ENCODE data around the gene EDEM2. TPM values are rescaled to one million over a fixed set of nuclear protein-coding genes. Genes with fewer than 3 reads are reported as not detected.
A peak's percentile ranks its signal among the peaks of the same experiment; 100 is the strongest.

The EDEM2 gene
- total RNA-seq, 4 donors from 2014 or later, result 13.3 to 20.3 (median 14.6) TPM

DNA sequence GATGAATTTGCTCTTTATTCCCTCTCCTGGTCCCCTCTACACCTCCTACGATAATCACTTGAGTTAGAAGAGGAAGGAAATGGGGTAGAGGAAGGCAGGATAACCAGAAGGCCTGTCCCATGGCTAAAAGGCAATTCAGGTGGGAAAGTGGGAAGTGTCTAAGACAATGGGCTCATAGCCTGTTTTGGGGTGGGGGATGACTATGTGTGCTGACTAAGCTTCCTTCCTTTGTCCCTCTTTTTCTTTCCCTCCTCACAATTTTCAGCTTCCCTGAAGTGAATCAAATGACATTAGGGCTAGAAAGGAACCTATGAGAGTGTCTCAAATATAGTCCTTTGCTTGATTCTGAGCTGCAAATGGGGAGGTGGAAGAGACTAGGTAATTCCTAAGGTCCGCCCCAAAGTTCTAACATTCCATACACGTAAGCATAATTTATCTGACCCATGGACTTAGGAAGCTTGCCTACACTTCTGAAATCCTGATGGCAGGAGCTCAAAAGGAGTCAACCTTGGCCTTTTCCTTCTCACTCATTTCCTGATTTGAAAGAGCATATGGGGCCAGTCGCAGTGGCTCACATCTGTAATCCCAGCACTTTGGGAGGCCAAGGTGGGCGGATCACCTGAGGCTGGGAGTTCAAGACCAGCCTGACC, 24.3 kb downstream of the EDEM2 start:
- H3K4me1 ChIP-seq, result peaks cover 0 to 6% (median 0%) of the 10 kb centered on the region in 4 donors
- H3K9me3 ChIP-seq, result no peaks in the 10 kb centered on the region
- H3K27ac ChIP-seq (replicated peaks in 1 of 4), result no peak overlapping the region
- DNase-seq (ENCODE audit: extremely low spot score), result no peak
- TF ChIP-seq, protein P1, sequence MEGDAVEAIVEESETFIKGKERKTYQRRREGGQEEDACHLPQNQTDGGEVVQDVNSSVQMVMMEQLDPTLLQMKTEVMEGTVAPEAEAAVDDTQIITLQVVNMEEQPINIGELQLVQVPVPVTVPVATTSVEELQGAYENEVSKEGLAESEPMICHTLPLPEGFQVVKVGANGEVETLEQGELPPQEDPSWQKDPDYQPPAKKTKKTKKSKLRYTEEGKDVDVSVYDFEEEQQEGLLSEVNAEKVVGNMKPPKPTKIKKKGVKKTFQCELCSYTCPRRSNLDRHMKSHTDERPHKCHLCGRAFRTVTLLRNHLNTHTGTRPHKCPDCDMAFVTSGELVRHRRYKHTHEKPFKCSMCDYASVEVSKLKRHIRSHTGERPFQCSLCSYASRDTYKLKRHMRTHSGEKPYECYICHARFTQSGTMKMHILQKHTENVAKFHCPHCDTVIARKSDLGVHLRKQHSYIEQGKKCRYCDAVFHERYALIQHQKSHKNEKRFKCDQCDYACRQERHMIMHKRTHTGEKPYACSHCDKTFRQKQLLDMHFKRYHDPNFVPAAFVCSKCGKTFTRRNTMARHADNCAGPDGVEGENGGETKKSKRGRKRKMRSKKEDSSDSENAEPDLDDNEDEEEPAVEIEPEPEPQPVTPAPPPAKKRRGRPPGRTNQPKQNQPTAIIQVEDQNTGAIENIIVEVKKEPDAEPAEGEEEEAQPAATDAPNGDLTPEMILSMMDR (IDR thresholded peaks at IDR 0.05), result no peak
- no peak for TF ChIP-seq EP300 (IDR thresholded peaks at IDR 0.05)
- TF ChIP-seq POLR2AphosphoS5 (IDR thresholded peaks at IDR 0.05), result no peak
- TF ChIP-seq POLR2A (IDR thresholded peaks at IDR 0.05; ENCODE audit: low read depth), result no peak
- intact Hi-C loops (cut with DNase I), result no loop called here
- no peak overlapping the region for H3K4me3 ChIP-seq
- WGBS, result 86% methylated on average over 5 of the region's 5 CpGs
- peaks cover 61 to 99% (median 94%) of the 10 kb centered on the region in 4 donors for H3K36me3 ChIP-seq
- no peaks in the 10 kb centered on the region for H3K27me3 ChIP-seq

GRCh38 chr20:35121186-35121585, 25.9 kb downstream of the EDEM2 start:
- TF ChIP-seq, protein P1 (IDR thresholded peaks at IDR 0.05), result no peak
- no peak for TF ChIP-seq POLR2A (IDR thresholded peaks at IDR 0.05; ENCODE audit: low read depth)
- TF ChIP-seq EP300 (IDR thresholded peaks at IDR 0.05), result no peak
- no peak for TF ChIP-seq POLR2AphosphoS5 (IDR thresholded peaks at IDR 0.05)
- Histone ChIP-seq H3K27ac (replicated peaks in 1 of 4) (no peak overlapping the region), H3K4me3 (no peak overlapping the region), H3K36me3 (peaks cover 61 to 99% (median 95%) of the 10 kb centered on the region in 4 donors), H3K9me3 (no peaks in the 10 kb centered on the region), H3K4me1 (peaks cover 0 to 6% (median 0%) of the 10 kb centered on the region in 4 donors), H3K27me3 (no peaks in the 10 kb centered on the region)
- intact Hi-C loops (cut with DNase I), result no loop called here
- DNase-seq (ENCODE audit: extremely low spot score), result no peak
- 88% methylated on average over 7 of the region's 7 CpGs for WGBS

- no peak for DNase-seq (ENCODE audit: extremely low spot score)
- intact Hi-C loops (cut with DNase I), result no loop called here
- no peak for TF ChIP-seq EP300 (IDR thresholded peaks at IDR 0.05)
- TF ChIP-seq POLR2A (IDR thresholded peaks at IDR 0.05; ENCODE audit: low read depth), result no peak
- TF ChIP-seq POLR2AphosphoS5 (IDR thresholded peaks at IDR 0.05), result no peak
- TF ChIP-seq, protein P1 (IDR thresholded peaks at IDR 0.05), result no peak
Measured at GRCh38 chr20:35120012-35120701, 27.0 kb downstream of the EDEM2 start.

DNA sequence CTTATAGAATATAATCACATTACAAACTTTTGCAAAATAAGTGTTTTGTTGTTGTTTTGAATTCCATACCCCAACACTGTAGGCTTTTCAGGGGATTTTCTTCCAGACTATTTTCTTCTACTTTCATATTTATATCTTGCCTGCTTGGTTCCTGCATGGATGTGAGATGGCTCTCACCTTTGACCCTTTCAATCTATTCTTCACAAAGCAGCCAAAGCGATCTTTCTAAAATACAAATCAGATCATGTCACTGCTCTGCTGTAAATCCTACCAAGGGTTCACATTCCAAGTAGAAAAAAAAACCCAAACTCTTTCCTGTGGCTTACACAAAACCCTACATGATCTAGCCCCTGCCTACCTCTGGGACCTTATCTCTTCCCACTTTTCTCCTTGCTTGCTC, 29.5 kb downstream of the EDEM2 start:
- DNase-seq (ENCODE audit: extremely low spot score), result no peak
- Histone ChIP-seq H3K27me3 (no peaks in the 10 kb centered on the region), H3K27ac (replicated peaks in 1 of 4) (no peak overlapping the region), H3K4me1 (peaks cover 0 to 6% (median 0%) of the 10 kb centered on the region in 4 donors), H3K36me3 (peaks cover 46 to 89% (median 81%) of the 10 kb centered on the region in 4 donors), H3K4me3 (no peak overlapping the region), H3K9me3 (no peaks in the 10 kb centered on the region)
- intact Hi-C loops (cut with DNase I), result no loop called here
- TF ChIP-seq EP300 (IDR thresholded peaks at IDR 0.05) (no peak), POLR2A (IDR thresholded peaks at IDR 0.05; ENCODE audit: low read depth) (no peak), POLR2AphosphoS5 (IDR thresholded peaks at IDR 0.05) (no peak)
- TF ChIP-seq, protein P1 (IDR thresholded peaks at IDR 0.05), result no peak
- 71% methylated on average over 1 of the region's 1 CpG for WGBS

More at GRCh38 chr20:35120012-35120701, 27.0 kb downstream of the EDEM2 start:
- 87% methylated on average over 8 of the region's 8 CpGs for WGBS
- H3K4me1 ChIP-seq, result peaks cover 0 to 6% (median 0%) of the 10 kb centered on the region in 4 donors
- peaks cover 60 to 99% (median 96%) of the 10 kb centered on the region in 4 donors for H3K36me3 ChIP-seq
- peak overlapping the region in 1 of 4 donors; percentile 30 for H3K27ac ChIP-seq (replicated peaks in 1 of 4)
- no peaks in the 10 kb centered on the region for H3K27me3 ChIP-seq
- no peaks in the 10 kb centered on the region for H3K9me3 ChIP-seq
- no peak overlapping the region for H3K4me3 ChIP-seq

Measured in esophagus muscularis mucosa (tissue), 4 donors.